Superior temporal gyrus (tissue), 1 donor: ENCODE results near the gene NAPEPLD.
A peak's percentile ranks its signal among the peaks of the same experiment; 100 is the strongest.
"Not testable (repeated sequence)": the region's sequence is repeated elsewhere in the genome, so short reads cannot be mapped to it uniquely, and the experiment has no call there.

Experiments
- DNase-seq: peaks from one replicate; pipeline ENCODE4 v3.0.0-alpha.2; 2016; ENCODE audit errors: extremely low spot score

The NAPEPLD gene

DNA sequence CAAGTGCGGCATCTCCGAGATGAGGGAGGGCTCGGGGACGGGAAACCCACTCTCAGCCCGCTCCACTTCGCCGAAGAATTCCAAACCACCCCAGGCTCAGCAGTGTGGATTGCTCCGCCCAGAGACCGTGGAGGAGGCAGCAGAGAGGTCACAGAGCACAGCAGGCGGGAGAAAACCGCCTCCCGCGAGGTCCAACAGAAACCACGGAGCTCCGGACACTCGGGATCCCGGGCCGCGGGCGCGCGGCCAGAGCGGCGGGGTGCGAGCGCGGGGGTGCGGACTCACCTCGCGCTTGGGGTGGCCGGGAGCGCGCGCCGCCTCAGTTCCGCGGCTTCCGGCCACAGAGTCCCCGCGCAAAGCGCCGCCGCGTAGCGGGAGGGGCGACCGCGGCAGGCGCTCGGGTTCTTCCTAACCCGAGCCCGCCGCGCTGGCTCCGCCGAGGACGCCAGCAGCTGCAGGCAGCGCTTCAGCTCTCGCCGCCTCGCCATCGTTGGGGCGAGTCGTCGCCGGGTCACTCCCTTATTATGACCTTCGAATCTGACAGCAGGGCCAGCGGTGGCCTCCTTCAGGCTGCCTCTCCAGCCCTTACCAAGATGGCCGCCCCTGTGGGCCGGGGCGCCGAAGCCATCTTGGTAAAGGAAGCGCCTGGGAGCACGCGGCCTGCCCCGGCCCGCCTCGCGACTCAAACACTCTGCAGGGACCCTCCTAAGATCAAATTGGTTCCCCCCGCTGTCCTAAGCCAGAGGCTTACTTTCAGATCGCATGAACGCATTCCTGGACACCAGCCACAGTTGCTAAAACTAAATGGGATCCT lies at the start of gene NAPEPLD:
NAPEPLD (minus strand) TSS at position 106 of the 814 bp plus-strand sequence. CDS start 20,323 bp downstream, outside the sequence.
- peak; percentile 92 for DNase-seq

DNA sequence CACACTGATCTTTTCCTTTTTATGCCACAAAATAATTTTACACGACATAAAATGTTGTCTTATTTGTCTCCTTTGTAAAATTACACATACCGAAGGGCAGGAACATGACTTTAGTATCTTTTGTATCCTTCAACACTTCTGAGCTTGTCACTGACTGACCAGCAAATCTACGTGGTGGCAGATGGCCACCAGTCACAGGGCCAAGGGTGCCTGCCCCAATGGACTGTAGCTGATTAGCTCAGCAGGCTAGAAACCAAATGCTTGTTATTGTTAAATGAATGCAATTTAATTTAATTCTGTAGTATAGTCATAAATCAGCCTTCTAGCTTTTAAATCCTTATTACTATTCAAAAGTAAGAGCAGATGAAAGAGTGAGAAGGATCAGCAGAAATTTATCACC lies 49.2 kb upstream of the NAPEPLD start:
- DNase-seq = not testable (repeated sequence)

DNA sequence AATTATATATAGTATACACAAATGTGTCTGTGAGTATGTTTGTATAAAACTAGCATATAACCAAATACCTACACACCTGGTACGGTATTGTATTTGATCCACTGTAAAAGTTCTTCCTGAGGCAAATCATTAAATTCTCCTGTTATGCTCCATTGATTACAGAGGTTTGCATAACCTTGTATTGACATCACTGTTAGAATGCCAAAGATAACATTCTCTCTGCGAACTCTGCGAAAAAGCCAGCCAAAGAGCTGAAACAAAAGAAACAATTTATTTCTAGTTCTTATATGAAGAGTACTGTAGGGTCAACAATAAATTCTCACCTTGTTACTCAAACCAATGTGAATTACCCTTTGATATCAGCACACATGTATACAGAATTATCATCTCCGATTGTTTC lies 46.5 kb upstream of the NAPEPLD start:
- not testable (repeated sequence) for DNase-seq

DNA sequence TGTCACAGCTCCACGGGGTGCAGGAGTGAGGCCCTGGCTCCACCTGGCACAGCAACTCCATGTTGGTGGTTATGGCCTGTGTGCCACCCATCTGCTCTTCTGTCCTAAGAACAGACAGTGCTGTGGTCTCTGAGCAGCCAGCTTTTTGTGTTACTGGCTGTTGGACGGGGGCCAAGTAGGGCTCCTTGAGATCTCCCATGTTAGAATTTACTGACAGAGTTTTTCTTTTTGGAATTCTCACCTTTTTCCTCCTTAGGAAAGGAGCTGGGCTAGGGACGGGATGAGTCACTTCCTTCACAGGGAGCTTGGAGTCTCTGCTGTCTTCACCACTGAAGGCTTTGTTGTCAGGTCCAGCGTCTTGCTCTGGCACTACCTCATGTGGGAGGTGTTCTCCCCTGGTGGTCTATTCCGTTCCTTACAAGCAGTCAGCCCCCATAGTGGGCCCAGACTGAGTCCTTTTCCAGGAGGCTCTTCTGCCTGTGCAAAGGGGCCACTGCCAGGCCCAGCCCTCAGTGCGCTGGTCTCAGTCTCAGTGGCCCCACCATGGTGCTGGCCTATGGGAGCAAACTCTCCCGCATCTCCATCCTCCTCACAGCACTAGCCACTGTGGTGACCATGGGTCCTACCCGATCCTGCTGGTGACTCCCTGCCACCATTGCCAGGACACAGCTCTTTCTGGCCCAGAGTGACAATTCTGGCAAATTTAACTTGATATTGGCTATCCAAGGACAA lies 23.7 kb upstream of the NAPEPLD start:
- DNase-seq = not testable (repeated sequence)

DNA sequence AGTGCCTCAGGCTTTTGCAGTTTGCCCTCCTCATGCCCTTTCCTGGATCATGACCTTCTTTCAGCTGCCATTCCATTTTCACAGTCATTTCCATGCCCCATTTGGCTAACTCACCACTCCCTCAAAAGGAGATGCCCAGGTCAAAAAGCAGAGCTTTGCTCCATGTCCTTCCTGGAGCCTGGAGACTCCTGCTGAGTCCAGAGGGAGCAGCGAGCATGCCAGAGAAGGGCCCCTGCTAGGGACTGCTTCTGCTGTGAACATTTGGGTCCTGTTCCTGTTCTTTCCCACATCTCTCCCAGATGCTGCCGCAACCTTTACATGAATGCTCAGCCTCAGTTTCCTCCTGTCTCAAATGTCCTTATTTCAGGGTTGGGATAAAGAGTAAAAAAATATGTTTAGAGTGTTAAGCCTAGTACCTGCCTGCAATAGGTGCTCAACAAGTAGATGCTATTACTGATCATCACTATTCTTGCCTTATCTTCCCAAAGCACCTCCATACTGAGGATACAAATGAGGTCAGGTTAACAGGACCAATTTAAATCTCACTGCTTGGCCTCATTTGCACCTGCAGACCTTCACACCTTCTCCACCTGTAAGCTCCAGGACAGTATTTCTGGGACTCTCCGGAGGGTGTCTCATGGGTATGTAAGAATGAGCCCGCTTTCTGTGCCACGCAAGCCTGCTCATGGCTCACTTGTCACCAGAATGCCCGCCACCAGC lies 23.0 kb upstream of the NAPEPLD start:
- DNase-seq = not testable (repeated sequence)

DNA sequence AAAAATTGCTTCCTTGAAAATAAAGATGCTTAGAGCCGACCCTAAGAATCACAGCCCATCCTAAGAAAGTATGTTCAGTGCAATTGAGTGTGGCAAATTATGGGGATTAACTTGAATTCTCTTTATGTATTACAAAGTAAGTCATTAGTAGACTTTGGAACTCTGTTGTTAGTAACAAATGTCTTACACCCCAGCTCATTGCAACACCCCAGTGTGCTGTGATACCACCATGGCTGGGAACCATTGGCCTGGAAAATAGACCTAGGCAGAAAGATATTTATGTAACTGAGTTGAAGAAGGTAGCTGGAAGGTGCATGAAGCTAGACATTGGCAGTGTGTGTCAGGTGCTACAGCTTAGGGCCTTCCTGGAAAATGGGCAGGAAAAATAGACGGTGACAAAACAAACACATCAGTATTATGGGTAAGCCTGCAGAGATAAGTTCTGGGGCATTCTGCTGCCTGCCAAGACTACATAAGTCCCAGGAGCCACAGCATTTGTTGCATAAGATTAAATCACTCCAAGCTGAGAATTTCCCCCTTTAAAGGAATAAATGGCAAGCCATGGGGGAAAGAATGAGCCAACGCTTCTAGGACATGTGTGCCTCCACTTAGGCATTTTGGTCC lies 18.1 kb upstream of the NAPEPLD start:
- not testable (repeated sequence) for DNase-seq

DNA sequence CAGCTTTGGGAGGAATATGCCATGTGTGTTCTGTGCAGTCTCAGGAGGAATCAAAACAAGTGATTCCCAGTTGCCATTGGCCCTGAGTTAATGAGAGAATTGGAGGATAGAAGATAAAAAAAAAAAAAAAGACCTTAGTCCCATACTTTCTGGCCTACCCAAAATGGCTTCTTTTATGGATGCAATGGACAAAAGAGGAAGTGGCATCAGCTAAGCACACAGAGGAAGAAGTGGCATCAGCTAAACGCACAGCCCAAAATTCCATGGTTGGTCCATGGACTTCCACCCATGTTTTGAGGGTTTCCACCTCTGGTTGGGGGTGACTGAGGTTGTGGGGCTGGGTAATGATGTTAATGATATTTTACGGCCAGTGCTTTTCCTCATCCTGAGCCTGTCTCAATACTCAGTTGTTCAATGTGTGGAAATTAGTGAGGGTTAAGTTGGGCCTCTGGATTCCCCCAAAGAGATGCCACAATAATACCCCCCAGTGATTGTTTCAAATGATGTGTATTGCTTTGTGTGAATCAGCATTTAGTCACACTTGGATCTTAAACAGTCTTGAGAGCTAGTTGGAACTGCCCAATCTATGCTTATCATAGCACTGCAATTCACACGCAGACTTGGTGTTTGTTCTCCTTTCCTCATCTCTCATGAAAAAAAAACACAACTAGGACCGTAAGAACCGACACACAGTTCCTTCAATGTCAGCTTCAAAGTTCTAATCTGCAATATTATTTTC lies 14.4 kb upstream of the NAPEPLD start:
- not testable (repeated sequence) for DNase-seq

DNA sequence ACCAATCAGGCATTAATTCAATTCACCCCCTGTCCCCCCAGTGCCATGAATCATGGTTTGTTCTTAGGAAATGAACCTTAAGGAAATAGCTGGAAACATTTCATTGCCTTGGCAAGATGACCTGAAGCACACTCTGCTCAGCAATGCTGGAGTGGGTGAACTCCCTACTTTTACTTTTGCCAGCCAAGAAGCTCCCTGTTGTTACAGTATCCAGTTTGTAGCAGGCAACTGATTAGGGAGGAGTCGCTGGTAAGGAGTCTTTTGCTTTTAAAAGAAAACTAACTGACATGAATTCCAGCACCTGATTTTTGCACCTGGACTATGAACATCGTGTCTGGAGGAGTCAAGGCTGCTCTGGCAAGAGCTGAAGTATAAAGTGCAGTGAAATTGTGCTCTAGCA lies 13.7 kb upstream of the NAPEPLD start:
- not testable (repeated sequence) for DNase-seq

DNA sequence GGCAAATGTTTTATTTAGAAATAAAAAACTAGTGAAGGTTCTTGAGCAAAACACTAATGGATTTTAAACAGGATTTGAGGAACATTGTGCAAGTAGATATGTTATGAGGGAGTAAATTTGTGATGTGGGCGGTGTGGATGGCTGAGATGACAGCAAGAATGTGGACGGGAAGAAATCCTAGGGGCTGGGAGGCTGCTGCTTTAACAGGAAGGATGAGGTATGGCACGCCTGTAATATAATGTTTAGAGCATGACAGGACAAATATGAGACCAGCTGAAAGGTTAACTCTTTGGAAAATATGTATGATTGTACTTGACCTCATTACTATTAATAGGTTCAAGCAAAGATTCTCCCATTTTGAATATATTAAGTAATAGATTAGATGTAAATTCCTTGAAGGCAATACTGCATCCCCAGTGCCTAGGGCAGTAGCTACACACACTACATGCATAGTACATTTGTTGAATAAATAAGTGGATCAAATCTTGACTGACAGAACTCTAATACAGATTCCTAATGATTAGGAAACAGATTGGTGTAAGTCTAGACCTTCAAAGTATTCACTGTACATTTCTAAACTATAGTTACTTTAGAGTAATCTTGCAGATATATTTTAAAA lies 13.2 kb upstream of the NAPEPLD start:
- not testable (repeated sequence) for DNase-seq

DNA sequence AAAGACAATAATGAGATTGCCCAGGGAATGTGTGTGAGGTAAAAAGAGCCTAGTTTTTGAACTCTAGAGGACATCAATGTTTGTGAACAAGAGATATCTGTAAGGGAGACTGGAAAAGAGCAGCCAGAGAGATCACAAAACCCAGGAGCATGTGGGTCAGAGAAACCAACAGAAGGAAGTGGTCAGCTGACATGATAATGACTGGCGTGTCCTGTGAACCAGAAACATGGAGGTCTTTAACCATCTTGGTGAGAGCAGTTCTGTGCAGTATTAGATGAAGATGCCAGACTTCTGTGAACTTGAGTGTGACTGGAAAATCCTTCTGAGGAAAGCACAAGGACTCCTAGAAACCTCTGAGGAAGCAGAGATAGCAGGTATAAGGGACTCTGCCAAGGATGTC lies 10.2 kb upstream of the NAPEPLD start:
- not testable (repeated sequence) for DNase-seq

DNA sequence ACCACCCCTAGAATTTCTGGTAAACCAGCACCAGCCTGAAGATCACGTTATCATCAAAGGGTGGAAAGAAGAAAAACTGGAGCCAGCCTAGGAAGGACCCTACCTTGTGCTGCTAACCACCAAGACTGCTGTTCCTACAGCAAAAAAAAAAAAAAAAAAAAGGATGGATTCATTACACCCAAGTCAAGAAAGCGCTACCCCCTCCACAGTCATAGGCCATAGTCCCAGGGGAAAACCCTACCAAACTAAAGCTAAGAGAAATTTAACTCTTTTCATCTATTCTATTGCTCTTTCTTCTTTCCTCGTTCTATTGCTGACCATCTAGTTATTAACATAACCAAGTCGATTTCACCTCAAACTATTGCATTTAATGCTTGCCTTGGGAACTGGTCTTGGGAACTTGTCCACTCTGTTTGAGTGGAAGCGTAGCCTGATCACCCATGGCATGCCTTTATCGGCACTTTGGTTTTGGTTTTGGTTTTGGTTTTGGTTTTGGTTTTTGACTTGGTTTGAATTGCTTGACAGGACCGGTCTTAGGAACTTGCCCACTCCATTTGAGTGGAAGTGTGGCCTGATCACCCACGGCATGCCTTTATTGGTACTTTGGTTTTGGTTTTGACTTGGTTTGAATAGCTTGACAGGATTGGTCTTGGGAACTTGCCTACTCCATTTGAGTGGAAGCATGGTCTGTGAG lies 6.6 kb upstream of the NAPEPLD start:
- DNase-seq = not testable (repeated sequence)

DNA sequence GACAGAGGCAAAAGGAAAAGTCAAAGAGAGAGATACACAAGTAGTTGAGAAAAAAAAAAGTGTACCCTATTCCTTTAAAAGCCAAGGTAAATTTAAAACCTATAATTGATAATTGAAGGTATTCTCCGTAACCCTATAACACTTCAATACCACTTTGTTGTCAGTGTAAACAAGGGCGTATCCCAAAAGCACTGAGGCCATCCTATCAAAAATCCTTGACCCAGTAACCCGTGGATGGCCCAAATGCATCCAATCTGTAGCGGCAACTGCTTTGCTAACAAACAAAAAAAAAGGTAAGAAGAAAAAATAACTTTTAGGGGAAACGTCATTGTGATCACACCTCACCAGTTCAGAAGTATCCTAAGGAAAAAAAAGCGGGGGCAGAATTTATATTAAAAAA lies 5.1 kb upstream of the NAPEPLD start:
- DNase-seq = no peak

DNA sequence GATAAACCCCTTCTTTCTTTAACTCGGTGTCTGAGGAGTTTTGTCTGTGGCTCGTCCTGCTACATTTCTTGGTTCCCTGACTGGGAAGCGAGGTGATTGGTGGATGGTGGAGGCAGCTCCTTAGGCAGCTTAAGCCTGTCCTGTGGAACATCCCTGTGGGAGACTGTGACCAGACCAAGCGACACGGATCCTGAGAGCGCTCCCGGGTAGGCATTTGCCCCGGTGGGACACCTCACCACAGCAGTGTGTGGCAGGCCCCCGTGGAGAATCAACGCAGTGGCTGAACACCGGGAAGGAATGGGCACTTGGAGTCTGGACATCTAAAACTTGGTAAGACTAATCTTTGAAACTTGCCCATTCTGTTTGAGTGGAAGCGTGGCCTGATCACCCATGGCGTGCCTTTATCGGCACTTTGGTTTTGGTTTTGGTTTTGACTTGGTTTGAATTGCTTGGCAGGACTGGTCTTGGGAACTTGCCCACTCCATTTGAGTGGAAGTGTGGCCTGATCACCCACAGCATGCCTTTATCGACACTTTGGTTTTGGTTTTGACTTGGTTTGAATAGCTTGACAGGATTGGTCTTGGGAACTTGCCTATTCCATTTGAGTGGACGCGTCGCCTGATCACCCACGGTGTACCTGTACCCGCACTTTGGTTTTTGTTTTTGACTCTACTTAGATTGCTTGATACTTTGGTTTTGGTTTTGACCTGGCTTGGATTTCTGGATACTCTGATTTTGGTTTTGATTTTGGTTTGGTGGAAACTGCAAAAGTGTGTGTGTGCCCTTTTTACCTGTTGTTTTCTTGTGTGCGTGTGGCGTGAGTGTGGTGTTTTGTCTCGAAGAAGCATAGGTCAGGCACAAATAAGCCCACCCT lies 4.1 kb upstream of the NAPEPLD start:
- DNase-seq = not testable (repeated sequence)

DNA sequence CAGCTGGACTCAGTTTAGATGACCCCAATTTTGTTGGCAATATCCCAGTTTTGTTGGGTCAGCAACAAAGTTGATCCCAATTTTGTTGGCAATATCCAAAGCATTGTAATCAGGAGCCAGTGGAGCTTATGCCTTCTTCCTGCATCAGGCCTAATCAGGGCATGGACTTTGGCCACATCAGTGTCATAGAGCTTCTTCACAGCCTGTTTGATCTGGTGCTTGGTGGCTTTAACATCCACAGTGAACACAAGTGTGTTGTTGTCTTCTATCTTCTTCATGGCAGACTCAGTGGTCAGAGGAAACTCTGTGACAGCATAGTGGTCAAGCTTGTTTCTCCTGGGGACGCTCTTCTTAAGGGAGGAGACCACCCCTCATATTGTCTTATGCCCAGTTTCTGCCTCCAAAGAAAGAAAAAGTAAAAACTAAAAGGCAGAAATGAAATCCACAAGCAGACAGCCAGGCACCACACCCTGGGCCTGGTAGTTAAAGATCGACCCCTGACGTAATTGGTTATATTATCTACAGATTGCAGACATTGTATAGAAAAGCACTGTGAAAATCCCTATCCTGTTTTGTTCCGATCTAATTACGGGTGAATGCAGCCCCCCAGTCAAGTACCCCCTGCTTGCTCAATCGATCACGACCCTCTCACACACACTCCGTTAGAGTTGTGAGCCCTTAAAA lies 3.2 kb upstream of the NAPEPLD start:
- not testable (repeated sequence) for DNase-seq

DNA sequence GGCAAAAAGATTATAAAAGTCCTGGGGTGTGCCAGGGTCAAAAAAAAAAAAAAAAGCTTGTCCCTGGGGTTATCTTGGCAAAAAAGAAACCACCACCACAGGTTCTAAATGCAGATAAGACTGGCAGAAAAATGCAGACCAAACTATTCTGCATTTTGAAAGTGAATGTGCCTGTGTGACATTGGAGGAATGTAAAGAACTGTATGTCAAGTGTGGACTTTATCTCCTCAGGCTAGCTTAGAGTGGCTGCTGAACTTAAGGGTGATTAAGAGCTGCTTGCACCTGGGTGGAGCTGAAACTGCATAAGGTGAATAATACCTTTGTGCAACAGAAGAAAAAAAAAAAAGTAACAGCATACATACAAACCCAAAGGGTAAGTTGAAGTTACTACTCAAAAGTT lies 1.3 kb upstream of the NAPEPLD start:
- DNase-seq = no peak

DNA sequence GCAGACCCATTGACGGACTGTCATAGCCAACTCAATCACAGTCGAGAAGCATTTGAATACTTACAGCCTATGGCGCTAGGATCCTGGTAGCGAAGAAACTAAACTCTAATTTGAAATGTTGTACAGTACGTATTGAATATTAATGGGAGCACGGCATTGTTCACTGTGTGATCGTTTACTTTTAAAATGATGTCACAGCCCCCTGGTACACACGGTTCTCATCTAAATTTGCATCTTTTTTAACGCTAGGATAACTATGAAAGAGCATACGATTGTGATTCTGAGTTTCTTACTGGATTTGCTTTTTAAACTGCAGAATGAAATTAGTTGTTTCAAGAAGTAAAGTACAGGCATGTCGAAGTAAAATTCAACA lies 895 bp upstream of the NAPEPLD start:
- peak; percentile 84 for DNase-seq

DNA sequence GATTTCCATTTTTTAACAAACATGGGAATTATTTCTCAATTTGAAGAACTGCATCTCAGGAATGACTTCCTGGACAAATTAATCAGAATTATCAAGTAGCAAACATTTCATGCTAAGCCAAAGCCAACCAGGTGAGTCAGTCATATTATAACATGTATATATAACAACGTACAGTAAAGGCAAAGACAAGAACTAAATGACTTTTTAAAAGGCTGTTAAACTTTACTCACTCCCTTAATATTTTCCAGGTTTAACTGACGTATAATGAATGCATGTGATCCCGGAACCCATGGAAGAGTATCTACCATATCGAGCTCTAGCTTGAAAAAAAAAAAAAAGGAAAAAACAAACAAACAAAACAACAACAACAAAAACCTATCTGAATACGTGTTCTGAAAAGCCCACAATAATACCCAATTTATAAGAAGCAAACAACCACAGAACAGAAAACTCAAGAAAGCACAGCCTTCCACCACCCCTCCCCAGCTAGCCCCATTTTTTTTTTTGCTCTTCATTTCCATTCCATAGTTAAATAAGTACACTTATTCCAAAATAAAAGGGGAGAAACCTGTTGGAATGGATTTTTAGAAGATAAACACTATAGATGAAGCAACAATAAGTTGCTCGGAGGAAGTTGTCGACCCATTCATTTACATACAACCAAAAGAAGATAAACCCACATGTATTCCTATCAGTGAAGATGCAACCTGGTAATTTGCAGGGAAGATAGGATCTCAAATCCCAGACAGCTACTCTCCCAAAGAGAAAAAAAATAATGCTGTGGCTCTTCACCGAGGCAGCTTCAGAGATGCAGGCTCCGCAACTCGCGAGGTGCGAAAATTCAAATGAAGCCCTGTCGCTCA lies 537 bp downstream of the NAPEPLD start:
- DNase-seq = peak; percentile 71
